GM18858 (cell line): ENCODE measurements around the gene SLC1A4.
A peak's percentile ranks its signal among the peaks of the same experiment; 100 is the strongest.

Experiments
- ATAC-seq: cut with Tn5 transposase; IDR thresholded peaks from one replicate; pipeline ENCODE4 v1.9.1; 2021; ENCODE audit not compliant: unreplicated experiment

The SLC1A4 gene

DNA sequence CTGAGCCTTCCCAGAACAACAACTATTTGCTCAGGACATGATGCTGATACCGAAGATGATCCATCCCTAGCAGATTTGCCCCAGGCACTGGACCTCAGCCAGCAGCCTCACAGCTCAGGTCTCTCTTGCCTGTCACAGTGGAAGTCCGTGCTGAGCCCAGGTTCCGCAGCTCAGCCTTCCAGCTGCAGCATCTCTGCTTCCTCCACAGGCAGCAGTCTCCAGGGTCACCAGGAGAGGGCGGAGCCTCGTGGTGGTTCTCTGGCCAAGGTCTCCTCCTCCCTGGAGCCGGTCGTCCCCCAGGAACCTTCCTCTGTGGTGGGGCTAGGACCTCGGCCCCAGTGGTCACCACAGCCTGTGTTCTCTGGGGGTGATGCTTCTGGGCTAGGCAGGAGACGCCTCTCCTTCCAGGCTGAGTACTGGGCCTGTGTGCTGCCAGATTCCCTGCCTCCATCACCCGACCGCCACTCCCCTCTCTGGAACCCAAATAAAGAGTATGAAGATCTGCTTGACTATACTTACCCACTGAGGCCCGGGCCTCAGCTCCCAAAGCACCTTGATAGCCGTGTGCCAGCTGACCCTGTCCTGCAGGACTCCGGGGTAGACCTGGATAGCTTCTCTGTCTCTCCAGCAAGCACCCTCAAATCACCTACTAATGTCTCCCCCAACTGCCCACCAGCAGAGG lies 82.4 kb downstream of the SLC1A4 start:
- ATAC-seq: no peak

DNA sequence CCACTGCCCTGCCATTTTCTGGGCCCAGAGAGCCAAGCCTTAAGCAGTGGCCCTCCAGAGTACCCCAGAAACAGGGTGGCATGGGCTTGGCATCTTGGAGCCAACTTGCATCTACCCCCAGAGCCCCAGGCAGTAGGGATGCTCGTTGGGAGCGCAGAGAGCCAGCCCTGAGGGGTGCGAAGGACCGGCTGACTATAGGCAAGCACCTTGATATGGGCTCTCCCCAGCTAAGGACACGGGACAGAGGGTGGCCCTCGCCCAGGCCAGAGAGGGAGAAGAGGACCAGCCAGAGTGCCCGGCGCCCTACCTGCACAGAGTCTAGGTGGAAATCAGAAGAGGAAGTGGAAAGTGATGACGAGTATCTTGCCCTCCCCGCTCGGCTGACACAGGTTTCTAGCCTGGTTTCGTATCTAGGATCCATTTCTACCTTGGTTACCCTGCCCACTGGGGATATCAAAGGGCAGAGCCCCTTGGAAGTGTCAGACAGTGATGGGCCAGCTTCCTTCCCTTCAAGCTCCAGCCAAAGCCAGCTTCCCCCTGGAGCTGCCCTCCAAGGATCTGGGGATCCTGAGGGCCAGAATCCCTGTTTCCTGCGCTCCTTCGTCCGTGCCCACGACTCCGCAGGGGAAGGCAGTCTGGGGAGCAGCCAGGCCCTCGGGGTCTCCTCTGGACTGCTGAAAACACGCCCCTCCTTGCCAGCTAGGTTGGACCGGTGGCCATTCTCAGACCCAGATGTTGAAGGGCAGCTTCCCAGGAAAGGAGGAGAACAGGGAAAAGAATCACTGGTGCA lies 83.2 kb downstream of the SLC1A4 start:
- ATAC-seq: peak; percentile 66
